GM19463 (cell line): ENCODE measurements around the gene SPATA31A5.
"Not testable (repeated sequence)": the region's sequence is repeated elsewhere in the genome, so short reads cannot be mapped to it uniquely, and the experiment has no call there.

ENCODE experiments used
- ATAC-seq: cut with Tn5 transposase; IDR thresholded peaks from one replicate; pipeline ENCODE4 v1.9.1; 2021; ENCODE audit warnings: mild to moderate bottlenecking, moderate library complexity; ENCODE audit not compliant: unreplicated experiment

SPATA31A5 gene

DNA sequence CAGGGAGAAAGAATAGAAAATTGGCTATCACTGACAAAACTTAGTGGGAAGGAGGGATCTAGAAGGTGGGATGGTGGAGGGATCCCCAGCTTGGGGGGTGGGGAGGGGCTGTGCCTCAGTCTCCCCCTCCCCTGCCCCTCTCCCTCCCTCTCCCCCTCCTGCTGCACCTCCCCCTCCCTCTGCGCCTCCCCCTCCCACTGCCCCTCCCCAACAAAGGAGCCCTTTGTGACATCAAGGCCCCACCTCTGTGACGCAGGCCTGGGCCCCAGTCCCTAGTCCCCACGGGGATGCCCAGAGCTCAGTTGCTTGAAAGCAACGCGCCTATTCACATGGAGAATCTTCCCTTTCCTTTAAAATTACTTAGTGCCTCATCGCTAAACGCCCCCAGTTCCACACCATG lies at the start of gene SPATA31A5:
SPATA31A5 (plus strand) TSS at position 301 of the 400 bp plus-strand sequence; CDS start at position 330, 29 bp downstream.
- ATAC-seq = not testable (repeated sequence)

DNA sequence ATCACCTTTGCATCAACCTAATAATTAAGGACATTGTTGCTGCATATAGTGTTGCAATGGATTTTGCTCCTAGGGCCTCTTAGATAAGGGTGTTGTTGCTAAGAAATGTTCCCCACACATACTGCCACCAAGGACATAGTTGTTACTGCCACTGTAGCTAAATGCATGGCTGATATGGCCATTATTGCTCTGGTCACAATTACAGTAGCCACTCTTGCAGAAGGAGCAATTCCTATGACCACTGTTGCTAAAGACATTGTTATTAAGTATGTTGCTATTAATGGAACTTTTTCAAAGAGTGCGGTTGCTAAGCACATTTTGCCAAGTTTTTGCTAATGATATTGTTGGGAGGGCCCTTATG lies 48.8 kb downstream of the SPATA31A5 start:
- not testable (repeated sequence) for ATAC-seq

DNA sequence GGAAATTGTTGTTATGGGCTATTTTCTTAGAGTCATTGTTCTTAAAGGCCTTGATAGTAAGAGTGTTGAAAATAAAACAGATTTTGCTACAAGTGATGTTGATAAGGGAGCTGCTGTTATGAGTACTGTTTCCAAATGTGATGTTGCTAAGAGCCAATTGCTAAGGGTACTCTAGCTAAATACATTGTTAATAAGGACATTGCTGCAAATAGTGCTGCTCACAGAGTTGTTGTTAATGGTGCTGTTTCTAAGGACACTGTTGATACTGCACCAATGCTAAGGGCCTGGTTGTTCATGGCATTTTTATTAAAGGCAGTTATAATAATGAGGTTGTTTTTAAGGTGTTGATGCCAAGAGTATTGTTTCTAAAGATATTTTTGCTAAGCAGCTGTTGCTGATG lies 52.2 kb downstream of the SPATA31A5 start:
- ATAC-seq = not testable (repeated sequence)
